ENCODE results near the gene MBNL3.
A peak's percentile ranks its signal among the peaks of the same experiment; 100 is the strongest.

Gene MBNL3, protein sequence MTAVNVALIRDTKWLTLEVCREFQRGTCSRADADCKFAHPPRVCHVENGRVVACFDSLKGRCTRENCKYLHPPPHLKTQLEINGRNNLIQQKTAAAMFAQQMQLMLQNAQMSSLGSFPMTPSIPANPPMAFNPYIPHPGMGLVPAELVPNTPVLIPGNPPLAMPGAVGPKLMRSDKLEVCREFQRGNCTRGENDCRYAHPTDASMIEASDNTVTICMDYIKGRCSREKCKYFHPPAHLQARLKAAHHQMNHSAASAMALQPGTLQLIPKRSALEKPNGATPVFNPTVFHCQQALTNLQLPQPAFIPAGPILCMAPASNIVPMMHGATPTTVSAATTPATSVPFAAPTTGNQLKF

DNA sequence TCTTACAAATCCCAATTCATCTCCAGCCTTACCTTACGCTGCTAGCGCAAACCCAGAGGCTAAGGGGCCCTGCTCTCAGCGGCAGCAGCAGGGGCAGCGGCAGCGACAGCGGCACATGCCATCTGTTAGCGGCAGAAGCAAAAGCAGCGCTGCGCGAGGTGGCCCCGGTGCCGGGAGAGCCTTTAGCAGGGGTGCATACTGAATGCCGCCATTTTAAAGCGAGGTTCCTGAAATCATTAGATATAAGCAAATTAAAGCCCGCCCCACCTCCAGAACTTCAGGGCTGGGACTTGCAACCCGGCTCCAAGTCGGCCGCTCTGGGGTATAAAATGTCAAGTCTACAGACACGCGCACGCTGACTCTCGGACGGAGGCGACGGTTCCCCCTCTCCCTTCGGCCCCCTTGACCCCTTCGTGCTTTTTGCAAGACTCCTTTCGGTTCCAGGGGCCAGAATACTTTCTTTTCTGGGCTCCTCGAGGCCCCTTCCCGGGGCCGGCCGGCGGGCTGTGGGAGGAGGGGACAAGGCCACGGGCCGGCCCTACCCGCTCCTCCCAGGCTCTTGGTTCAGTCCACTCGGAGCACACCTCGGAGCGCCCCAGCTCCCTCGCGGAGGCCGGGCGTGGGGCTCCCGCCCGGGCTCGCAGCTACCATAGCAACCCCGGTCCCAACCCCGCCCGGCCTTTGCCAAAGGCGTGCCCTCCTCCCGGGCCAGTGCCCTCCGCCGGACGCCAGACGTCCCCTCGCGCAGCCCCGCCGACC is at the start of gene MBNL3:
TSS of gene MBNL3 (minus strand) at position 220 of the 759 bp plus-strand sequence. CDS start 49,427 bp downstream, outside the sequence.
- DNase-seq = peak; percentile 59

DNA sequence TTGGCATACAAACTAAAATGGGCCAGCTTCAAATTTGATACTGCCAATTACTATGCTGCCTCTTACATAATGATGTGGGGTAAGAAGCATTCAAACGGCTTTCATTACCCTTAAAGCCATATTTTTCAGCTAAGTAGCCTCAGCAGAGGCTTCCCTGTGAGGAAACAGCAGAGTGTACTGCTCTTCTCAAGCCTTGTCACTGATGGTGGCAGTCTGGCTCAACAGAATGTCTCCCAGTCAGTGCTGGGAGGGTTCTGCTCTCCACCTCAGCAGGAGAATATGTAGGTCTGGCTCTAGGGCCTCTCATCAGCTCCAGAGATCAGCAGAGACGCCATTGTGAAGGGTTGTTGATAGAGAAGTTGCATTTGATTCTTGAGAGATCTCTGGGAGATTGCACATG is 44.6 kb upstream of the MBNL3 start:
- DNase-seq = no peak

DNA sequence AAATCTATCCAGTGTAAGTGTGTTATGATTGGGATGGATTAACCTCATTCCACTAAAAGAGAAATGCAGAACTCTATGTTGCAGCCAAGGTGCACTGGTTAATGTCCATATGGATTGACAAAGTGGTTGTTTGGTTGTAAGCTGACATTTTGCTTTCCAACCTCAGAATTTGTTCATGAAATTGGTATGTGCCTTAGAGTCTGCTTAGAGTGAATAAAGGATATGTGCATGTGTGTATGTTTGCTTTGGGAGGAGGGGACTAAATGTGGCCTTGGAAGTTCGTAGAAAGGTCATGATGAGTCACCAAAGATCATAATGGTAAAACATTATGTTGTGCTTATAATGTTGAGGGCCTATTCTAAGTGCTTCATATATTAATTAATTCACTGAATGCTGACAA is 44.1 kb upstream of the MBNL3 start:
- no peak for DNase-seq

DNA sequence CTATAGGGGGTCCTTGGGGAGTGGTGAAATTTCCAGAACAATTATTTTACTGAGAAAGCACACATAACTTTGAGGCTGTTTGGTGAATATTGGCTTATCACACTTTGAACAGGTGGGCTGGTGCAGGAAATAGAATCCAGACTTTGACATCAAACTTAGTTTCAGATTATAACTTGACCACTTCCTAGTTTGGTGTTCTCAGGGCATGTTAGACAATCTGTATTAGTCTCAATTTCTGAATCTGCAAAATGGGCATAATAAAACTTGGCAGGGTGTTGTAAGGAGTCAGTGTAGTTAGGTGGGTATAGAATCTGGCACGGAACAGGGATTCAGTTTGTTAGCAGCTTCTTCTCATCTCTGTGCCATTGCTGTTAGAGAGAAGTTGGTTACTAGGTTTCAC is 43.3 kb upstream of the MBNL3 start:
- DNase-seq = no peak

DNA sequence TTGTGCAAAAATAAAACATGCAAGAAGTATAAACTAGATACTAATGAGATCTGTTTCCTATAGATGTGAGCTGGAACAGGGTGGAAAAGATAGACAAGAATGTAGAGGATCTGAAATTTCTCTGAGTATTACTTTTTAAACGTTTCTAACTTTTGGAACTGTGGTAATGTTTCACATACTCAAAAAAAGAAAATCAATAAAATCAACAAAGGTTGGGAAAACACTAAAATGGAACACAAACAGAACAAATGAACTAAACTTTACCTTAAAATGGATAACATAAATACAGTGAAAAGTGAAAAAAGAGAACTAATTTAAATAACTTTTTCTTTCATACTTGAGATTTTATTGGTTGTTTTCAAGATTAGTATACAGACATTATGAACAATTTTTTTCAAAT is 32.0 kb upstream of the MBNL3 start:
- DNase-seq = no peak

DNA sequence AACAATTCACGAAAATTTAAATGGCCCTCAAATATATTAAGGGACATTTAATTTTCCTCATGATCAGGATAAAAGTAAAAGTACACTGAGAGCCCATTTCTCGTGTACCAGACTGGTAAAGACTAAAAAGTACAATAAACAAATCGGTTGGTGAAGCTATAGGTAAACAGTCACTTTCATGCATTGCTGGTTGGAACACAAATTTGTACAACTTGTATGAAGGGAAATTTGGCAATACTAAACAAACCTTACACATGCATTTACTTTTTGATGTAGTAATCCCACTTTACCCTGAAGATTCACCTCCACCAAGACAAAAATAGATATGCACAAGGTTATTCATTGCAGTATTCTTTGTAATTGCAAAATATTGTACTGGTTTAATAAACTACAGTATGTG is 31.4 kb upstream of the MBNL3 start:
- DNase-seq = no peak

DNA sequence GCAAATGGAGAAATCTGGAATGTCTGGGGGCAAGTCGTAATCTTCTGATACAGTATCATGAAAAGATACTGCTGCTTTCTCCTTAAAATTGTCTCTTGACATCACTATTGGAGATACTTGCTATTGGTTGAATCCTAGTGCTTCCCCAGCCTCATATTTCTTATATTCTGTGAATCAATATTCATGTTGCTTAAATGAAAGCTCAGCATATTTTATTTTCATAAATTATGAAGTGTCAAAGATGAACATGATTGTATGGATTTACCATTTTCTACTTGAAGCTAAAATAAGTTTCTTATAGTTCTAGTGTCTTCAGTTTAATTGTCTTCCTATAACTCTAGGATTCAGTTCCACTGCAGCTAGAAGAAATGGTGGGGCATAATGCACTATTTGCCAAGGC is 29.6 kb upstream of the MBNL3 start:
- no peak for DNase-seq

DNA sequence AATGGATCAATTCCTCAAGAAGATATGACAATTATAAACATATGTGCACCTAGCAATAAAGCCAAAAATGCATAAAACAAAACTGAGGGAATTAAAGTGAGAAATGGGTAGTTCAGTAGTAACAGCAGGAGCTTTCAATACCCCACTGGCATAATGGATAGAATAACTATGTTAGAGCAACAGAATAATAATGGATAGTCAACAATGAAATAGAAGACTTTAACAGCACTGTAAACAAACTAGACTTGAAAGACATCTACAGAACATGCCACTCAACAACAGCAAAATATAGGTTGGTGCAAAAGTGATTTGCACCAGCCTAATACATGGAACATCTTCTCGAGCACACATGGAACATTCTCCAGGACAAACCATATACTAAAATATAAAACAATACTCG is 20.0 kb upstream of the MBNL3 start:
- DNase-seq = no peak

DNA sequence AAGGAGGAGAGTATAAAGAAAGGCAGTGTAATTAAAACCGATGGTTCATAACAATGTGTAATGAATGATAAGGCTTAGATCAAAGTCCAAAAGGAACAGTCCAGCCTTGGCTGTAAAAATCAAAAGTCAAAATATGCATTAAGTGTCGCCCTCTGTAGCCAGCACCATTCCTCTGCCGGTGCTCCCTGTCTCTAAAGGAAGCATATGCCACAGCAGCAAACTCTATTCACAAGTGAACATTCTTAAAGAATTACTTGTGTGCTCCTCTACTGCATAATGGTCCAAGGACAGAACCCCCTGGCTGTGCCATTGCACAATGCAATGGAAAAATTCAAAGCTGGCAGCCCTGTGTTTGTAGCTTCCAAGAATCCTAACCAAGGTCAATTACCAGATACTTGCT is 16.3 kb upstream of the MBNL3 start:
- DNase-seq = no peak

DNA sequence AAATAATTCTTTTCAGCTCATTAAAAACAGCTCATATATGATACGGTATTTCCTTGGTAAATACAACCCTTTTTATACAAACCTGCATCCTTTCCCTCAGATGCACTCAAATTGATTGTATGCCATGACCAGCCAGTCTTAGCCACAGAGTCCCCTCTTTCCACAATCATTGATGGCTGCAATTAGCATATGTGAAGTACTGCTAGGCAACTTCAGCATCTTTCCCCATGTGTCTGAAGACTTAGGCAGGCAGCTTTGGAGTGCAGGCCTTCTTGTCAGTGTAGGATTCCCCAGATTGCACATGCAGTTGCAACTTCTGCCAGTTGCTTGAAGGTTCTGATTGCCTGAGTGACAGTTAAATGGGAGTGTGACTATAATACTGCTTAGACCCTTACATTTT is 15.6 kb upstream of the MBNL3 start:
- no peak for DNase-seq

DNA sequence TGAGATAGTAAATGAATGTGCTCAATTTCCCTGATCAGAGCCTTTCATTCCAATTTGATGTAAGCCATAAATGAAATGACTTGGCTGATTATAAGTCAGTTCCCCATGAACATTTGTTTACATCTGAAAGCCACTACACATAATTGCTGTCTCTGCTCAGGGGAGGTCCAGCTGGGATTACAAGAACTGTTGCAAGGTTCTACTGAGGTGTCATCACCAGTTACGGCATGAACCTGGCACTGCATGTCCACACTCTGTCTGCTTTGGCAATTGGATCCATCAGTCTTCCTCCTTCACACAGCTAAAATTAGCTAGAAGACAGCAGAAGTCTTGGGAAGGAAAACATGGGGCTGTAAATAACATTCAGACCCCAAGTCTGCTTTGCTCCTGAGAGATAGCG is 12.8 kb upstream of the MBNL3 start:
- no peak for DNase-seq

DNA sequence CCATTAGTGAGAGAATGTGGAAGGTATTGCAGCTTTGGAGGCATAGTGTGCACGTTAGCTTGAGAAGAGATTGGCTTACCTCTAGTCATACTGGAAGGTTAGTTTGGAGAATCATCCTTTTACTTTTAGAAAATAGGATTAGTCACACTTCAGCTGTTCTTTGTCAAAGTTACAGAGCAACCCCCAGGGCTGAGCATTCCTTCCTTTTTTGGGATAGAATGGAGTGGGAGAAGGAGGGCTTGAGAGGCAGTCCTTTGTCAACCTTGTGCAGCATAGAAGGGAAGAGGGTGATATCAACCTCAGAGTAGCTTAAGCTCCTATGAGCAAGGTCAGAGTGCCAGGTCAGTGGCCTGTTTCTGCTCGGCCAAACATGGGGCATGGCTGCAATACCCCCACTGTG is 8.6 kb upstream of the MBNL3 start:
- no peak for DNase-seq

DNA sequence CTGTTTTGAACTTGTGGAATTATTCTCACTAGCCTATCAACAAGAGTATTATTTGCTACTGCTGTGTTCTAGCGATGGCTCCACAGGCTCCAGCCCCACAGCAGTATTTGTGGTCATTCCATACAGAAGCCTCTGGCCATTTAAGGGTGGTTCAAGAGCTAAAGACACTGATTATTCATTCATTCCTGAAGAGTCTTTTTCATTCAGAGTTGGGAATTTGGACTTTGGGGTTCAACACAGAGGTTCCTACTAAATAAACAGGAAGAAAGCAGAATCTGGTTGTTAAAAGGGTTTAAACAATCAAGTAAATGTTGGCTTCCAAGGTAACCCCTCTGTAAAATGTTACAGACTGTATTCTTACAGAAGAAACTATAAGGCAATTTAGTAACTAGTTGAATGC is 4.3 kb upstream of the MBNL3 start:
- no peak for DNase-seq

DNA sequence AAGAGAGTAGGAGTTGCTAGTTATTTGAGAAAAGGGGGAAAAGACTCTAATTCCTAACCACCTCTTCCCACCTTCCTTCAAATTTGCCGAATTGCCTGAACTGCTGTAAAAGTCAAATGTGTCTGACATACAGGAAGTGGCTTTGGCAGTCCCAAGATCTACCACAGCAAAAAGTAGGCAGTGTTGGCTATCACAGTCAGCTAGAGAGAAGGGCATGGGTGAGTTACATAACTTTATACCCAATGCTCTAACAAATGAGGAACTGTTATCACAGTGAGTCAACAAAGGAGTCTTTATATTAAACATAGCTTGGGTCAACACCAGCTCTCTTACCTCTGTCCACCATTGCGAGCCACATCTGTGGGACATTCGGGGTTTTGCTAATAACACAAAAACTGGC is 2.4 kb upstream of the MBNL3 start:
- no peak for DNase-seq

DNA sequence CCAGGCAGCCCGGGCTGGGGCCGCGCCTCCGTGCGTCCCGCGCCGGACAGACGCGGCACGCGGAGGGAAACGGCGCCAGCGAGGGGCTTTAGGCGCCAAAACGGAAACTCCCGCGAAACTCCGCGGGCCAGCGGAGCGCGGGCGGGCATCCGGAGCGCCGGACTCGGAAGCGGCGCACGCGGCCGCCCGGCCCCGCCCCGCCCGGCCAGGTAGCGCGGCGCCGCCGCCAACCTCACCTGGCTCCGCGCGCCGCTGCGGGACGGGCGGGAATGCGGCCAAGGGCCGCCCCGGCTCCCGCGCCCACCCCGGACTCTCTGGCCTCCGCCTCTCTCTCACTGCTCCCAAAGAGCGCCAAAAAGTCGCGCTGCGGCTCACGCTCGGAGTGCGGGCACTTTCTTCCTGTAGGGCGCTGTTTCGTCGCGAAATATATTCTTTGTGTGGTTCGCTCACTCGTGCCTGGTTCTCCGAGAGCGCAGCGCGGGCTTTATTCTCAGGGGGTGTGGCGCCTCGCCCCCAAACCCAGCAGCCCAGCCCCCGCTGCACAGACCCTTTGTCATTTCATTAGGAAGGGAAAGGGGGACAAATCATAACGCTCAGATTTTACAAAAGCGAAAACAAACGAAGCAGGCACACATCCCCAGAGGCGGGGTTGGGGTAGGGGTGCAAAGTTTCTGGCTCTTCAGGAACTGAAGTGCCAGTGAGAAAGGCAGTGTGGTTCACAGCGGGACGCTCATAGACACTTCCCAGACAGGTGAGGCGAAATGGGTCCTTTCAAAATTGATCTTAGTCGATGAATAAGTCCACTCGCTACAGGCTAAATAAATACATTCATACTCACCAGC is 961 bp upstream of the MBNL3 start:
- peak; percentile 52 for DNase-seq

DNA sequence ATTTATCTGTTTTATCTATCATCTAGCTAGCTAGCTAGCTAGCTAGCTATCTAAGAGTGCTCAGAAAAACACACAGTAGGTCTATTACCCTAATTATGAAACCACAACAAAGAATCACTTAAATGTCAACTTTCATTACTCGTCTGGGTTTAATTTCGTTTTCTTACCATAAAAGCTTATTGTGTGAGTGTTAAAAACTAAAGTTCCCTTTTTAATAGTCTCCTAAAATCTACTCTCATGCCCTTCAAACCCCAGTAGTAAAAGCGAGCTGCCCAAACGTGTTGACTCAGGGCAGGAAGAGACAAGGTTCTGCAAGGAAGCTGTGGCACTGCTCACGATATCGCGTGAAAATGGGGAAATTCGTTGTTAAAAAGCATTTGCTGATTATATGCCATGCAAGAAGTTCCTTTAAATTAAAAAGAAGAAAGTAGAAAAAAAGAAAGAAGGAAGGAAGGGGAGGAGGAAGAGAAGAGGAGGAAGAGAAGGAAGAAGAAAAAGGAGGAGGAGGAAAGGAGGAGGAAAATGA is 595 bp downstream of the MBNL3 start:
- peak; percentile 40 for DNase-seq

DNA sequence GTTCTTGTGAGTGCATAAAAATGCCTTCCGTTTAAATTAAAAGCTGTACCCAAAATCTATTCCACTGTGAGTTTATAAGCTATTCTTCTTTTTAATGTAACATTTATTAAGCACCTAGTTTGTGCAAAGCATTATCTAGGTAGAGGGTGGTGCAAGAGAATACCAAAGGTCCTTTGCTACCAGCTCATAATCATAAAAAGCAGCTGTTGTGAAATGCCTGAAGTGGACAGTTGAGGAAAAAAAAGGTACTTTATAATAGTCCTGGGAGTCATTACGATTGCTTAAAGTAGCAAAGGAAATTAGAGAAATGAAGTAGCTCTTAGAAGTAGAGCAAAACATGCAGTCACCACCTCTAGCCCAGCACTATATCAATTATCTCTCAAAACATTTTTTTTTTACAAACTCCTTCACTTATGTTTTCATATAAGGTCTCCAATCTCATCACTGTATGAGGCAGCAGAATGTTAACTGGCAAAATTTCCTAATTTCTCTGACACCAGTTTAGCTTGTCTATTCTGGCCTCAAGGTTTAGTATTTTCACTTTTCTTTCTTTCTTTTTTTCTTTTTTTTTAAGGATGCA is 2.1 kb downstream of the MBNL3 start:
- no peak for DNase-seq

DNA sequence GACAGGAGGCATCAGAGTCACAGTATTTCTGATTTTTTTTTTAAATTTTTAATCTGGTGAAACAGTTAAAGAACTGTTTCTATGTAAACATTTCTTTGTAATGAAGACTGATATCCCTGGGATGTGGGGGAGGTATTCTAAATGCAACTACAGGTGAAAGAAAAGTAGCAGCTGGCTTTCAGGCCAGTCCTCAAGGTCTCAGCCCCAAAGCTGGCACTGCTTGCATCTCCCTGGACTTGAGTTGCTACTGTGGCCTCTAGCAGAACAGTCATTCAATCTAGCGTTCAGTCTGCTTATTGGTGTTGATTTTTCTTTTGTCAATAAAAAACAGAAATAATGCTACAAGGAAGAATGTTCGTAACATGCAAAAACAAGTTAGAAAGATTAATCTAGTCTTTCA is 4.9 kb downstream of the MBNL3 start:
- no peak for DNase-seq

DNA sequence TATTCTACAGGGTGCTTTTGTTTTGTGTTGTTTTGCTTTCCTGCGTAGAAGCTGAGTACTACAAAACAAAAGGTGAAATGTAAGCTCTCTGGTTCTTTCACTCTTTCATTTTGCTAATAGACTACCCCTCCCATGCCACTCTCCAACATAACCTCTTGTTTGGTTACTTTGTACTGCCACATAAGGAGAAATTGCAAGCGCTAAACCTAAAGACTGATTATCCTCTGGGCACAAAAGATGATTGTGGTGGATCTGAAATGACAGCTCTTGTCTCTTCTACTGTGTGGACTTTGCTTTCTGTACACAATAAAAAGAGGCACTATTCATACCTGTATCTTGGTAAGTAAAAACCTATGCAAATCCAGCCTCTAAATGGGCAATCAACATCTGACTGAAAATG is 5.3 kb downstream of the MBNL3 start:
- no peak for DNase-seq

DNA sequence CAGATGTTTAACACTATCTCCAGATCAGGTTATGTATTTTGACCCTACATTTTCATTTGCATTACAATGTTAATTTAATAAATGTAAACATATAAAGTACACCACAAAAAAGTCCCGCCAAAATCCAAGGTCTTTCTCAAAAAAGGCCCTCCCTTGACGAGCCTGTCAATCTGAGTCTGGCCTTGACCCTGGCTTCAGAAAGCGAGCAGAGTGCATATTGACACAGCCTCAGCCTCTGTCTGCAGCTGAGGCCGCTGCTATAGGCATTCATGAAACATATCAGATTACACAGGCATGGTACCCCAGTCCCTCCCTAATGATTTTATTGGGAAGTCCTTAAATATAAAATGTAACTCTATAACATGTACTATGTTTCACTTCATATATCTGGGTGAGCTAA is 6.2 kb downstream of the MBNL3 start:
- no peak for DNase-seq

DNA sequence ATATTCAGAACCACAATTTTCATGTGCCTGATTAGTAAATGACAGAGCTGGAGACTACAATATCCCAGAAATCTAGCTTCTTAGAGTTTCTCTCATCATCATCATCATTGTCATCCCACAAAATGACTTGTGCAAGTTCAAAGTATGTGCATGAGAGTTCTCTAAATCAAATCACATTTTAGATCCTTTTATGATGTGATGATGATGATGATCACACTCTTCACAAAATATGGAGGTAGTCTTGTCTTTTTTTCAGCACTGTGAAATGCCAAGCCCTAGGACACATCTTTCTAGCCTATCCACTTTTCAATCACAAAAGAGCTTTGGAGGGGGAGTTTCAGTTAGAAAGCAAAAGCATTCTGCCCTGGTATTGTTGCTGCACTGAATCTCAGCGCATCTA is 7.4 kb downstream of the MBNL3 start:
- DNase-seq = no peak

DNA sequence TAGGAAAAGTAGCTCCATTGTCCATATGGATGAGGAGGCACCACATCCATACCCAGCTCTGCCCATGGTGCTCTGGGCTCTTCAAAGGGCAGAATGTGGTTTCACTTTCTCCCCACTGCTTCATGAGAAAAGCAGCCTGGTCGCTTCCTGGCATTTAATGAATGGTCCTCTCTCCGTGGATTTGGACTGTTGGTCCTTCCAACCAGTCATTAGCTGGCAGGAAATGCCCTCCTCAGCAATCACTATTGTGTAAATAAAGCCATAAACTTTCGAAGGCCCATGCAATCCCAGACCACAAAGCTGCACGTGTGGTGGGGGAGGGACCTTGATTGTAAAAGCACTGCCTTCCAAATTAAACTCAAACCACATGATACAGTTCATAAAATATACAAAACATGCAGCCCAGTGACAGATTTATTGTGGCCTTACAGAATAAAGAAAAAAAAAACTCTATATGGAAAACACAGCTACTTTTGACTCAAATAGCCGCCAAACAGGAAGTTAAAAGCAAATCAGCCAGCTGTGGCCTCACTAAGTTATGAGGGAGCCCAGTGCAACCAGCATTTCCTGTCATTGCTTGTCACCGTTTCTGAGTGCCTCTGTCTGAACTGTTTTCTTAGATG is 8.1 kb downstream of the MBNL3 start:
- DNase-seq = peak; percentile 38
